Brain pericyte (primary cell): ENCODE data around the gene RIN3.

Experiments
- DNase-seq: peaks from one replicate; pipeline ENCODE4 v3.0.0-alpha.2; 2012; ENCODE audit warnings: low read depth, low spot score

Gene RIN3

GRCh38 chr14:92555465-92556111, 42.0 kb downstream of the RIN3 start:
- DNase-seq, result no peak

- DNase-seq, result no peak
Measured at GRCh38 chr14:92556255-92556741, 42.7 kb downstream of the RIN3 start.

GRCh38 chr14:92556863-92557543, 43.4 kb downstream of the RIN3 start:
- no peak for DNase-seq

GRCh38 chr14:92557544-92557912, 43.9 kb downstream of the RIN3 start:
- no peak for DNase-seq

GRCh38 chr14:92558319-92558718, 44.7 kb downstream of the RIN3 start:
- no peak for DNase-seq

GRCh38 chr14:92559486-92559885, 45.9 kb downstream of the RIN3 start:
- DNase-seq, result no peak

GRCh38 chr14:92560106-92560865, 46.7 kb downstream of the RIN3 start:
- no peak for DNase-seq

- DNase-seq, result no peak
Measured at GRCh38 chr14:92561906-92562479, 48.4 kb downstream of the RIN3 start.

GRCh38 chr14:92563359-92563758, 49.8 kb downstream of the RIN3 start:
- no peak for DNase-seq

- no peak for DNase-seq
Measured at GRCh38 chr14:92563765-92564285, 50.2 kb downstream of the RIN3 start.

GRCh38 chr14:92564344-92565039, 50.9 kb downstream of the RIN3 start:
- DNase-seq, result no peak

GRCh38 chr14:92565040-92565717, 51.6 kb downstream of the RIN3 start:
- no peak for DNase-seq

- no peak for DNase-seq
Measured at GRCh38 chr14:92565718-92566115, 52.1 kb downstream of the RIN3 start.

GRCh38 chr14:92567173-92567725, 53.7 kb downstream of the RIN3 start:
- DNase-seq, result no peak

GRCh38 chr14:92568621-92569479, 55.3 kb downstream of the RIN3 start:
- DNase-seq, result no peak

- DNase-seq, result no peak
Measured at GRCh38 chr14:92570674-92571262, 57.2 kb downstream of the RIN3 start.

- DNase-seq, result no peak
Measured at GRCh38 chr14:92572050-92572449, 58.5 kb downstream of the RIN3 start.

- no peak for DNase-seq
Measured at GRCh38 chr14:92573761-92574498, 60.3 kb downstream of the RIN3 start.
